ENCODE results near the gene HMG20B.
"Not testable (repeated sequence)": the region's sequence is repeated elsewhere in the genome, so short reads cannot be mapped to it uniquely, and the experiment has no call there.

Gene HMG20B

GRCh38 chr19:3556978-3557460 lies 15.7 kb upstream of the HMG20B start:
- ATAC-seq = peak; percentile 48 to 51

DNA sequence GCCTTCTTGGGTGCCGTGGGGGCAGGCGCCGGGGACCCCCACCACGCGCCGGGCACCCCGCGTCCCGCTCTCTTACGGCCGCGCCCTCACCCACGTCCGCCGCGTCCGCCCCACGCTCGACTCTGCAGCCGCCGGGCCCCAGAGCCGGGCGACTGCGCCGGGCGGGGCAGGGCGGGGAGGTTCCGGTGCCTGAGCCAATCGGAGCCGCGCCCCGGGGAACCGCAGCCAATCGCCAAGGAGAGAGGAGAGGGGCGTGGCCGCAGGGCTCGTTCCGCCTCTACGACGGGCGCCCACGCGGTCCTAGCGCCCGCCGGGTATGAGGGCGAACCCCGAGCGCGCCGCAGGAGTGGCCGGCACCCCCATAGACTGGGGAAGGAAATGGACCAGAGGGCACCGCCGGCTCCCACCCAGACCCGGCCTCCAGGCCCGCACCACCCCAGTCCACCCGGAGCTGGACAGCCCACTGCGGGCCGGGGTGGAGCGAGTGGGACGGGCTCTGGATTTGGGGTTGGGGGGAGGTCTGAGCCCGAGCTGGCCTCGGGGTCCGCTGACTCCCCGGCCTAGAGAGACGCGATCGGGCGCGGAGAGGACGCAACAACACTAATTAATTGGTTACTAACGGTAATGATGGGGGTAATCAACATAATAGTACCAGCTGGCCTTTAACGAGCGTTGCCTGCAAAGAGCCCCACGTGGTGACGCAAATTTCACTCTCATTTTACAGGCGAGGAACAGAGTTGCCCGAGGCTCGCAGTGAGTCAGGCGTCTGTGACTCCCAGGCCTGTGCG lies 15.1 kb upstream of the HMG20B start, which contains the start of gene MFSD12:
Gene MFSD12 (minus strand): TSS at position 126 of the 788 bp plus-strand sequence. CDS start 183 bp downstream, outside the sequence.
- ATAC-seq = peak; percentile 91 to 92

DNA sequence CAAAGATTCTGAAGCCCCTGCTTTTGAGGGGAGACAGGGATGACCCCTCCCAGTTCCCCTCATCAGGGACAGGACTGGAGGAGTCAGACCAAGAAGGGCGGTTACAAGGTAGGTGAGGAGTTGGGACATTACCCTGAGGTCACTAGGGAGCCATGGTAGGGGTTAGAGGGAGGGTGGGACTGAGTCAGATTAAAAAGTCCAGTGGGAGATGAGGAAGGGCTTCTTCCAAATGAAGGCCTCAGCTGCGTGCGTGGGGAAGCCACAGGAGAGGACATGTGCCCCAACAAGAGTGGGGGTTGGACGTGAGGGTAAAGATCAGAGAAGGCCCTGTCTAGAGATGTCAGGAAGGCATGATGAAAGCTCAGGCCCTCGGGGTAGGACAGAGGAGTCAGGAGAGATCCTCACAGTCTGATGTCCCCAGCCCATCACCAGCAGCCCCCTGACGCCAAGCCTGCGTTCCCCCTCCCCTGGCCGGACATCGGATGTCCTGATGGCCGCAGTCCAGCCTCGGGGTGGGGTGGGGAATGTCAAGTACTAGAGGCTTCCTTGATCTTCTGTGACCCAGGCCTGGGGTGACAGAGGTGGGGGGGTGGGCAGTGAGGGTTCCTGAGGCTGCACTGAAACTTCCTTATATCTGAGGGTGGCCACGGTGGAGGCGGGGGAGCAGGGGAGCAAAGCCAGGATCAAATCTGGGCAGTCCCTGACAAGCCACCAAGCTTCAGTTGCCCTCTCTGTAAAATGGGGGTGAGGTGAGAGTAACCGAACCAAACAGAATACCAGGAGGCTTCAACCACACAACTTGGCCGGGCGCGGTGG lies 8.8 kb upstream of the HMG20B start:
- ATAC-seq = no peak

DNA sequence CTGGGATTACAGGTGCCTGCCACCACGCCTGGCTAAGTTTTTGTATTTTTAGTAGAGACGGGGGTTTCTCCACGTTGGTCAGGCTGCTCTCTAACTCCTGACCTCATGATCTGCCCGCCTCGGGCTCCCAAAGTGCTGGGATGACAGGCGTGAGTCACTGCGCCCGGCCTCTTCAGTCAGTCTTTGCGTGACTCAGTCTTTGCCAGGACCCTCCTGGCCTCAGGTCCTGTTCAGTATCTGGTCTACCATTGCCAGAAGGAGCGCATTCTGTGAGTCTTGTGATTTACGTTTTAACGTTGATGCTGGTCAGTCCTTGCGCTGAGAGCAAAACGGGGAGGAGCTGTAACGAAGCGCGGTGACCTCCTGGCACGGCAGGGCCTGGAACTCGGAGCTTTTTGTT lies 7.6 kb upstream of the HMG20B start:
- ATAC-seq = no peak

DNA sequence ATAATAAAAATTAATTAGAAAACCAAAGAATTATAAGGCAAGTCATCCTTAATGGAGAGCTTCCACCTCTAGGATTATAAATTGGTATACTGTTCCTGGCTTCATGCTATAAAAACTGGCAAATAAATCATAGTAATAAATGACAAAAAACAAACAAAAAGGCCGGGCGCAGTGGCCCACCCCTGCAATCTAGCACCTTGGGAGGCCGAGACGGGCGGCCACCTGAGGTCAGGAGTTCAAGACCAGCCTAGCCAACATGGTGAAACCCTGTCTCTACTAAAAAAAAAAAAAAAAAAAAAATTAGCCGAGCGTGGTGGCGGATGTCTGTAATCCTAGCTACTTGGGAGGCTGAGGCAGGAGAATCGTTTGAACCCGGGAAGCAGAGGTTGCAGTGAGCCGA lies 2.7 kb upstream of the HMG20B start:
- not testable (repeated sequence) for ATAC-seq

DNA sequence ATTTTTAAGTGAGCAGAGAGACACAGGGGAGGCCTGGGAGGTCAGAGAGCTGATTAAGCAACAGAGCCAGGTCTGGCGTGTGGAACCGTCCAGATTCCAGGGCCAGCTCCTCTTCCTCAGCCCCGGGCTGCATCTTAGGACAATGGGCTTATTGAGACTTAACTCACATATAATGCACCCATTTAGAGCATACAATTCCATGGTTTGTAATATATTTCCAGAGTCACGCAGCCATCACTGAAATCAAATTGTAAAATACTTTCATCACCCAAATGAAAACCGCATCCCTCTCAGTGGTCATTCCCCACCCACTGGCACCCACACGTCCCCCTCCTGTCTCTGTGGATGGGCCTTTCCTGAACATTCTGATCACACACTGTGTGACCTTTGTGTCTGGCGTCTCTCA lies 2.1 kb upstream of the HMG20B start:
- ATAC-seq = no peak

- ATAC-seq = peak; percentile 97 to 98
Observed at GRCh38 chr19:3572132-3572854, 451 bp upstream of the HMG20B start.

DNA sequence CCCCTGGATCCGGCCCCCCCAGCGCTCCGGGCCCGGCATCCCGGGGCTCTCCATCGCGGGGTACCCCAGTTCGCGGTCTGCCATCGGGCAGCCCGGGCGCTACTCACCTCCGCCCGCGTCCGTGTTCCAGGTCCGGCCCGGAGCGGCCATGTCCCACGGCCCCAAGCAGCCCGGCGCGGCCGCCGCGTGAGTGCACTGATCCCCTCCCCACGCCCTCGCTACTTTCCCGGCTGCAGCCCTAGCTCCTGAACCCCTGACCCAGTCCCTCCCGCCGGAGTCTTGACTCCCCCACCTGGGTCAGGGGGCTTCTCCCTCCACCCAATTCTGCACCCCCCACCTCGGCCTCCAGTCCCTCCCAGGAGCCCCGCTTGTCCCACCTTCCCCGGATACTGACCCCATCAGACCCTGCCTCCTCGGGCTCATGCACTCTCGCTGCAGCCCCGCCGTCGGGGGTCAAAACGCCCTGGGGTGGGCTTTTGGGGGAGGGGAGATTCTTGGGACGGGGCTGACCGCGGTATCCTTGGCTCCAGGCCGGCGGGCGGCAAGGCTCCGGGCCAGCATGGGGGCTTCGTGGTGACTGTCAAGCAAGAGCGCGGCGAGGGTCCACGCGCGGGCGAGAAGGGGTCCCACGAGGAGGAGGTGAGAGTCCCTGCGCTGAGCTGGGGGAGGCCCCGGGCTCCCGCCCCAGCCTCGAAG lies 566 bp downstream of the HMG20B start:
- ATAC-seq = no peak

- no peak for ATAC-seq
Observed at GRCh38 chr19:3573858-3574637, 1.3 kb downstream of the HMG20B start.

DNA sequence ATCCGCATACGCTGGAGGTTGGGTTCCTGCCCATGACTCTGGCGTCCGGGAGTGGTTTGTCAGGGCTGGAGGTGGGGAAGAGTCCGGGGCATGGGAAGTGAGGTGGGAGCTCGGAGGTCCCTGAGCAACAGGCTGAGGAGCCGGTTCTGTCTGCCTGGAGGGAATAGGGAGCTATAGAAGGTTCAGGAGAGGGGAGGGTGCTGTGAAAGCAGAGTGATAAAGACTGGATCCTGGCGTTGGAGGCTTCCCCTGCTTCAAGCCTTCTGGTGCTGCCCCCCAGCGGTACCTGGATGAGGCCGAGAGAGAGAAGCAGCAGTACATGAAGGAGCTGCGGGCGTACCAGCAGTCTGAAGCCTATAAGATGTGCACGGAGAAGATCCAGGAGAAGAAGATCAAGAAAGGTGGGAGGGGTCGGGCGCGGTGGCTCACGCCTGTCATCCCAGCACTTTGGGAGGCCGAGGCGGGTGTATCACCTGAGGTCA lies 2.6 kb downstream of the HMG20B start:
- ATAC-seq = no peak

DNA sequence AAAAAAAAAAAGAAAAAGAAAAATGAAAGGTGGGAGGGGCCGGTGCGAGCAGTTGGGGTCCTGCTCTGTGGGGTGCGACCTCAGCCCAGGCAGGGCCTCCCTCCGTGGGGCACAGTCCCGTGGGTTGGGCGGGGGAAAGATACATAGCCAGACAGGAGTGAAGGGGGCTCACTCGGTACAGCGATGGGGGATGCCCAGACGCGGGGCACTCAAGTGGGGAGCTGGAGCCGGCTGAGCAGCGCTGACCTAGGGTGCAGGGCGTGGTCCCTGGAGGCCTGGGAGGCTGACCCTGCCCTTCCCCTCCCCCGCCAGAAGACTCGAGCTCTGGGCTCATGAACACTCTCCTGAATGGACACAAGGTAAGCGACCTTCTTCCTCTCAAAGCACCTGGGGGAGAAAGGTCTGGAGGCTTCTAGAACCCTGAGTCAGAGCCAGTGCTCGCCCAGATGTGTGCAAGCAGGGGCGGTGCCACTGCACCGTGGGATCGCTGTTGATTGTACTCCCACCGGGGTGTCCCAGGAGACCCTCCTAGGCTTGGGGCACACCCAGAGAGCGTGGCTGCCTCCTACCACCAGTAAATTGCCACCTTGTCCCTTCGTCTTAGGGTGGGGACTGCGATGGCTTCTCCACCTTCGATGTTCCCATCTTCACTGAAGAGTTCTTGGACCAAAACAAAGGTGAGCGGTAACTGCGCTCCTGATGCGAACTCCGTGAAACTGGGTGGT lies 3.4 kb downstream of the HMG20B start:
- ATAC-seq = no peak

GRCh38 chr19:3576696-3577443 lies 4.1 kb downstream of the HMG20B start:
- no peak for ATAC-seq

- ATAC-seq = no peak
Observed at GRCh38 chr19:3577723-3578344, 5.1 kb downstream of the HMG20B start.

- no peak for ATAC-seq
Observed at GRCh38 chr19:3578390-3578789, 5.6 kb downstream of the HMG20B start.

DNA sequence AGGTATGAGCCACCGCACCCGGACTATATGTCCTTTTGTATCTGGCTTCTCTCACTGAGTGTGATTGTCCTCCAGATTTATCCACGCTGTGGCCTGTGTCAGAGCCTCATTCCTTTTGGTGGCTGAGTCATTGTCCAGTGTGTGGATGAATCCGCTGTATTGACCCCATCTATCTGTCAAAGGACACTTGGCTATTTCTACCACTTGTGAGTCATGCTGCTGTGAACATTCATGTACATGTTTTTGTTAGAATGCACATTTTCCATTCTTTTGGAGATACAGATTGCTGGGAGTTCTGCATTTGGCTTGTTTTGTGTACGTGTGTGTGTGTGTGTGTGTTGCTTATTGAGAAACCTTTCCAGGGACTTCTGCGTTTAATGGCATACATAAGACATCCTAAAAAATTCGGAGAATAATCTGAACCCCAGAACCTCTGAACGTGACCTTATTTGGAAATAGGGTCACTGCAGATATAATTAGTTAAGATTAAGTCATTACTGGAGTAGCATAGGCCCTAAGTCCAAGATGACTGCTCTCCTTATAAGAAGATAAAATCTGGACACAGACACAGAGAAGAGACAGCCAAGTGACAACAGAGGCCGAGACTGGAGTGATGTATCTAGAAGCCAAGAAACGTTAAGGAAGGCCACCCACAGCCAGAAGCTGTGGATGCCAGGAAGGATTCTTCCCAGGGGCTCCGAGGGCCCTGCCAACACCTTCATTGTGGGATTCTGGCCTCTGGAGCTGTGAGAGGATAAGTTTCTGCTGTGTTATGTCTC lies 7.6 kb downstream of the HMG20B start:
- ATAC-seq = no peak

DNA sequence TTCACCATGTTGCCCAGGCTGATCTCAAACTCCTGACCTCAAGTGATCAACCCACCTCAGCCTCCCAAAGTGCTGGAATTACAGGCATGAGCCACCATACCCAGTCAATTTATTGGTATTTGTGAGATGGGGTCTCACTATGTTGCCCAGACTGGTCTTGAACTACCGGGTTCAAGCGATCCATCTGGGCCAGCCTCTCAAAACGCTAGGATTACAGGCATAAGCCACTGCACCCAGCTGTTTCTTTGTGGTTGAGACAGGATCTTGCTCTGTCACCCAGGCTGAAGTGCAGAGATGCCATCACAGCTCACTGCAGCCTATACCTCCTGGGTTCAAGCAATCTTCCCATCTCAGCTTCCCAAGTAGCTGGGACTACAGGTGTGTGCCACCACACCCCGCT lies 9.0 kb downstream of the HMG20B start:
- not testable (repeated sequence) for ATAC-seq

GRCh38 chr19:3584036-3584802 lies 11.5 kb downstream of the HMG20B start:
- not testable (repeated sequence) for ATAC-seq
